SU-DHL-6 (cell line): Measurements from ENCODE around the gene FBXO5.

ENCODE experiments used
- H2AFZ ChIP-seq: fragments of 200-600 bp; sonication (generic); 2 replicates; pipeline ENCODE4 v1.6.1; 2014; ENCODE audit warnings: low read depth, mild to moderate bottlenecking, moderate library complexity, mixed read lengths, antibody characterized with exemption, low read length; ENCODE audit not compliant: severe bottlenecking
- H3F3A ChIP-seq: fragments of 200-600 bp; shearing (Covaris generic); 2 replicates; pipeline ENCODE4 v1.6.0; 2016; ENCODE audit warnings: antibody characterized with exemption, mild to moderate bottlenecking; ENCODE audit not compliant: insufficient read depth
- H3K27ac ChIP-seq: fragments of 200-600 bp; sonication (generic); 2 replicates; pipeline ENCODE4 v1.5.1; 2016; ENCODE audit warnings: low read depth, mild to moderate bottlenecking, low read length, moderate library complexity, mixed read lengths
- H3K27me3 ChIP-seq: fragments of 200-600 bp; sonication (generic), shearing (Covaris generic); 2 replicates; pipeline ENCODE4 v1.6.0; 2014; ENCODE audit warnings: mild to moderate bottlenecking, low read length
- H3K36me3 ChIP-seq: fragments of 200-600 bp; sonication (generic); 2 replicates; pipeline ENCODE4 v1.6.1; 2014; ENCODE audit warnings: mild to moderate bottlenecking, low read length, mixed read lengths
- H3K4me2 ChIP-seq: fragments of 300-600, 200-600 bp; shearing (Covaris generic), sonication (generic); 2 replicates; pipeline ENCODE4 v1.6.0; 2014; ENCODE audit warnings: low read length, low read depth, mild to moderate bottlenecking; ENCODE audit not compliant: poor library complexity, severe bottlenecking
- H3K4me3 ChIP-seq: fragments of 200-600 bp; sonication (generic); 2 replicates; pipeline ENCODE4 v1.5.1; 2014; ENCODE audit warnings: antibody characterized with exemption, low read length, mild to moderate bottlenecking, mixed read lengths; ENCODE audit not compliant: insufficient read depth, poor library complexity, severe bottlenecking
- H3K79me2 ChIP-seq: fragments of 200-600 bp; sonication (generic); 2 replicates; pipeline ENCODE4 v1.6.1; 2014; ENCODE audit warnings: mild to moderate bottlenecking, low read length, moderate library complexity; ENCODE audit not compliant: insufficient read depth
- H3K9ac ChIP-seq: fragments of 200-600 bp; sonication (generic); 2 replicates; pipeline ENCODE4 v1.7.0; 2014; ENCODE audit warnings: mild to moderate bottlenecking, low read length
- H3K9me2 ChIP-seq: fragments of 200-600 bp; sonication (generic); replicated peaks from 2 replicates; pipeline ENCODE4 v1.6.1; 2014; ENCODE audit warnings: low read length; ENCODE audit not compliant: insufficient read depth
- H3K9me3 ChIP-seq: fragments of 200-600 bp; sonication (generic); 2 replicates; pipeline ENCODE4 v1.6.1; 2014; ENCODE audit warnings: low read length, mixed read lengths; ENCODE audit not compliant: insufficient read depth
- H4K20me1 ChIP-seq: fragments of 200-600 bp; sonication (generic); 2 replicates; pipeline ENCODE4 v1.6.1; 2014; ENCODE audit warnings: low read depth, mild to moderate bottlenecking, antibody characterized with exemption, low read length, moderate library complexity, mixed read lengths
- CTCF ChIP-seq: fragments of 200-600 bp; sonication (generic); IDR thresholded peaks from one replicate; pipeline ENCODE4 v1.5.1; 2017; ENCODE audit warnings: antibody characterized with exemption, mild to moderate bottlenecking, low read length, moderate library complexity; ENCODE audit not compliant: insufficient read depth, poor library complexity, severe bottlenecking
- EZH2phosphoT487 ChIP-seq: fragments of 200-600 bp; sonication (generic), shearing (Covaris generic); conservative IDR thresholded peaks from 2 replicates; pipeline ENCODE4 v1.6.1; 2018; ENCODE audit warnings: mild to moderate bottlenecking, antibody characterized with exemption, low read length, moderate library complexity, mixed read lengths

FBXO5 gene

GRCh38 chr6:152942319-152942869 is 40.4 kb downstream of the FBXO5 start:
- no peak overlapping the region for H3K4me3 ChIP-seq
- H4K20me1 ChIP-seq = no peaks in the 10 kb centered on the region
- H3K79me2 ChIP-seq = no peaks in the 10 kb centered on the region
- TF ChIP-seq EZH2phosphoT487 = no peak
- no peak for TF ChIP-seq CTCF
- H3K9ac ChIP-seq = no peak overlapping the region
- no peaks in the 10 kb centered on the region for H3K36me3 ChIP-seq
- H3K9me3 ChIP-seq = no peaks in the 10 kb centered on the region
- H3K4me2 ChIP-seq = no peak overlapping the region
- no peak overlapping the region for H3K27ac ChIP-seq
- H3K9me2 ChIP-seq = no peaks in the 10 kb centered on the region
- H3F3A ChIP-seq = no peaks in the 10 kb centered on the region
- H2AFZ ChIP-seq = no peak overlapping the region
- H3K27me3 ChIP-seq = no peaks in the 10 kb centered on the region

- Histone ChIP-seq H3K4me2 (no peak overlapping the region), H4K20me1 (no peaks in the 10 kb centered on the region)
Measured at GRCh38 chr6:152941746-152942145, 41.1 kb downstream of the FBXO5 start.

GRCh38 chr6:152932865-152933264 is 50.0 kb downstream of the FBXO5 start:
- no peak overlapping the region for H3K4me2 ChIP-seq
- TF ChIP-seq EZH2phosphoT487 (no peak), CTCF (no peak)
- H3K9me2 ChIP-seq = no peaks in the 10 kb centered on the region
- H4K20me1 ChIP-seq = no peaks in the 10 kb centered on the region
- H3K4me3 ChIP-seq = no peak overlapping the region
- no peaks in the 10 kb centered on the region for H3K27me3 ChIP-seq
- no peak overlapping the region for H2AFZ ChIP-seq
- H3K9ac ChIP-seq = no peak overlapping the region
- no peaks in the 10 kb centered on the region for H3K79me2 ChIP-seq
- H3K27ac ChIP-seq = no peak overlapping the region
- no peaks in the 10 kb centered on the region for H3K36me3 ChIP-seq
- H3K9me3 ChIP-seq = no peaks in the 10 kb centered on the region
- H3F3A ChIP-seq = no peaks in the 10 kb centered on the region

More at GRCh38 chr6:152941746-152942145, 41.1 kb downstream of the FBXO5 start:
- Histone ChIP-seq H3K4me3 (no peak overlapping the region), H3K9me2 (no peaks in the 10 kb centered on the region), H3F3A (no peaks in the 10 kb centered on the region), H3K27me3 (no peaks in the 10 kb centered on the region), H3K27ac (no peak overlapping the region), H3K36me3 (no peaks in the 10 kb centered on the region), H3K9ac (no peak overlapping the region), H3K9me3 (no peaks in the 10 kb centered on the region), H2AFZ (no peak overlapping the region), H3K79me2 (no peaks in the 10 kb centered on the region)
- TF ChIP-seq EZH2phosphoT487 (no peak), CTCF (no peak)
